SU-DHL-6 (cell line): ENCODE measurements around the gene TRIM36.

ENCODE experiments used
- H2AFZ ChIP-seq: fragments of 200-600 bp; sonication (generic); 2 replicates; pipeline ENCODE4 v1.6.1; 2014; ENCODE audit warnings: low read depth, mild to moderate bottlenecking, moderate library complexity, mixed read lengths, antibody characterized with exemption, low read length; ENCODE audit not compliant: severe bottlenecking
- H3F3A ChIP-seq: fragments of 200-600 bp; shearing (Covaris generic); 2 replicates; pipeline ENCODE4 v1.6.0; 2016; ENCODE audit warnings: antibody characterized with exemption, mild to moderate bottlenecking; ENCODE audit not compliant: insufficient read depth
- H3K27ac ChIP-seq: fragments of 200-600 bp; sonication (generic); 2 replicates; pipeline ENCODE4 v1.5.1; 2016; ENCODE audit warnings: low read depth, mild to moderate bottlenecking, low read length, moderate library complexity, mixed read lengths
- H3K27me3 ChIP-seq: fragments of 200-600 bp; sonication (generic), shearing (Covaris generic); 2 replicates; pipeline ENCODE4 v1.6.0; 2014; ENCODE audit warnings: mild to moderate bottlenecking, low read length
- H3K36me3 ChIP-seq: fragments of 200-600 bp; sonication (generic); 2 replicates; pipeline ENCODE4 v1.6.1; 2014; ENCODE audit warnings: mild to moderate bottlenecking, low read length, mixed read lengths
- H3K4me2 ChIP-seq: fragments of 300-600, 200-600 bp; shearing (Covaris generic), sonication (generic); 2 replicates; pipeline ENCODE4 v1.6.0; 2014; ENCODE audit warnings: low read length, low read depth, mild to moderate bottlenecking; ENCODE audit not compliant: poor library complexity, severe bottlenecking
- H3K4me3 ChIP-seq: fragments of 200-600 bp; sonication (generic); 2 replicates; pipeline ENCODE4 v1.5.1; 2014; ENCODE audit warnings: antibody characterized with exemption, low read length, mild to moderate bottlenecking, mixed read lengths; ENCODE audit not compliant: insufficient read depth, poor library complexity, severe bottlenecking
- H3K79me2 ChIP-seq: fragments of 200-600 bp; sonication (generic); 2 replicates; pipeline ENCODE4 v1.6.1; 2014; ENCODE audit warnings: mild to moderate bottlenecking, low read length, moderate library complexity; ENCODE audit not compliant: insufficient read depth
- H3K9ac ChIP-seq: fragments of 200-600 bp; sonication (generic); 2 replicates; pipeline ENCODE4 v1.7.0; 2014; ENCODE audit warnings: mild to moderate bottlenecking, low read length
- H3K9me2 ChIP-seq: fragments of 200-600 bp; sonication (generic); replicated peaks from 2 replicates; pipeline ENCODE4 v1.6.1; 2014; ENCODE audit warnings: low read length; ENCODE audit not compliant: insufficient read depth
- H3K9me3 ChIP-seq: fragments of 200-600 bp; sonication (generic); 2 replicates; pipeline ENCODE4 v1.6.1; 2014; ENCODE audit warnings: low read length, mixed read lengths; ENCODE audit not compliant: insufficient read depth
- H4K20me1 ChIP-seq: fragments of 200-600 bp; sonication (generic); 2 replicates; pipeline ENCODE4 v1.6.1; 2014; ENCODE audit warnings: low read depth, mild to moderate bottlenecking, antibody characterized with exemption, low read length, moderate library complexity, mixed read lengths
- EZH2phosphoT487 ChIP-seq: fragments of 200-600 bp; sonication (generic), shearing (Covaris generic); conservative IDR thresholded peaks from 2 replicates; pipeline ENCODE4 v1.6.1; 2018; ENCODE audit warnings: mild to moderate bottlenecking, antibody characterized with exemption, low read length, moderate library complexity, mixed read lengths
- TF ChIP-seq, protein P1 (sequence below): fragments of 200-600 bp; sonication (generic); IDR thresholded peaks from one replicate; pipeline ENCODE4 v1.5.1; 2017; ENCODE audit warnings: antibody characterized with exemption, mild to moderate bottlenecking, low read length, moderate library complexity; ENCODE audit not compliant: insufficient read depth, poor library complexity, severe bottlenecking

Gene TRIM36

GRCh38 chr5:115136294-115136693 is 33.4 kb downstream of the TRIM36 start:
- Histone ChIP-seq H3K9me2 (no peaks in the 10 kb centered on the region), H3K79me2 (no peaks in the 10 kb centered on the region), H3K27ac (no peak overlapping the region), H3K9ac (no peak overlapping the region), H3F3A (no peaks in the 10 kb centered on the region), H3K4me3 (no peak overlapping the region), H3K36me3 (no peaks in the 10 kb centered on the region), H4K20me1 (no peaks in the 10 kb centered on the region), H2AFZ (no peak overlapping the region), H3K4me2 (no peak overlapping the region), H3K9me3 (no peaks in the 10 kb centered on the region), H3K27me3 (no peaks in the 10 kb centered on the region)
- TF ChIP-seq, protein P1, sequence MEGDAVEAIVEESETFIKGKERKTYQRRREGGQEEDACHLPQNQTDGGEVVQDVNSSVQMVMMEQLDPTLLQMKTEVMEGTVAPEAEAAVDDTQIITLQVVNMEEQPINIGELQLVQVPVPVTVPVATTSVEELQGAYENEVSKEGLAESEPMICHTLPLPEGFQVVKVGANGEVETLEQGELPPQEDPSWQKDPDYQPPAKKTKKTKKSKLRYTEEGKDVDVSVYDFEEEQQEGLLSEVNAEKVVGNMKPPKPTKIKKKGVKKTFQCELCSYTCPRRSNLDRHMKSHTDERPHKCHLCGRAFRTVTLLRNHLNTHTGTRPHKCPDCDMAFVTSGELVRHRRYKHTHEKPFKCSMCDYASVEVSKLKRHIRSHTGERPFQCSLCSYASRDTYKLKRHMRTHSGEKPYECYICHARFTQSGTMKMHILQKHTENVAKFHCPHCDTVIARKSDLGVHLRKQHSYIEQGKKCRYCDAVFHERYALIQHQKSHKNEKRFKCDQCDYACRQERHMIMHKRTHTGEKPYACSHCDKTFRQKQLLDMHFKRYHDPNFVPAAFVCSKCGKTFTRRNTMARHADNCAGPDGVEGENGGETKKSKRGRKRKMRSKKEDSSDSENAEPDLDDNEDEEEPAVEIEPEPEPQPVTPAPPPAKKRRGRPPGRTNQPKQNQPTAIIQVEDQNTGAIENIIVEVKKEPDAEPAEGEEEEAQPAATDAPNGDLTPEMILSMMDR: no peak
- no peak for TF ChIP-seq EZH2phosphoT487

DNA sequence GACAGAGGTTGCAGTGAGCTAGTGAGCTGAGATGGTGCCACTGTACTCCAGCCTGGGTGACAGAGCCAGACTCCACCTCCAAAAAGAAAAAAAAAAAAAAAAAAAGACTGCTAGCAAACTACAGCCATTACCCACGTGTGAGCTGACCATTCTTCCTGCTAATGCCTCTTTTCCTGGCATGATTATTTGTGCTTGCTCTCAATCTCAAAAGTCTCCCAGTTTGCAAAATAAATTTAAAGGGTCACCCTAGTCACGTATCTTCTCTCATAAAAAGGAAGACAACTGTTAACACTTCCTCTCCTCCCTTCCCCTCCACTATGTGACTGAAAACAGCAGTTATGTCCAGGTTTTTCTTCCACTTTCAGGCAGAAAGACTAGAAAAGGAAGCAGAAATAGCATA is 37.2 kb downstream of the TRIM36 start:
- H3K79me2 ChIP-seq: no peaks in the 10 kb centered on the region
- H3K36me3 ChIP-seq: no peaks in the 10 kb centered on the region
- no peak overlapping the region for H3K4me3 ChIP-seq
- TF ChIP-seq, protein P1: no peak
- H3K9me3 ChIP-seq: no peaks in the 10 kb centered on the region
- H3K27me3 ChIP-seq: no peaks in the 10 kb centered on the region
- peak overlapping the region; percentile 7 for H2AFZ ChIP-seq
- no peak overlapping the region for H3K4me2 ChIP-seq
- H3K27ac ChIP-seq: no peak overlapping the region
- no peaks in the 10 kb centered on the region for H3K9me2 ChIP-seq
- H4K20me1 ChIP-seq: no peaks in the 10 kb centered on the region
- H3K9ac ChIP-seq: no peak overlapping the region
- no peaks in the 10 kb centered on the region for H3F3A ChIP-seq

- Histone ChIP-seq H3K36me3 (no peaks in the 10 kb centered on the region), H3K4me3 (no peak overlapping the region)
Observed at GRCh38 chr5:115126303-115126702, 43.4 kb downstream of the TRIM36 start.

More at GRCh38 chr5:115126303-115126702, 43.4 kb downstream of the TRIM36 start:
- Histone ChIP-seq H3K9ac (no peak overlapping the region), H2AFZ (no peak overlapping the region), H3F3A (no peaks in the 10 kb centered on the region), H3K27me3 (no peaks in the 10 kb centered on the region), H3K9me2 (no peaks in the 10 kb centered on the region), H3K4me2 (no peak overlapping the region), H4K20me1 (no peaks in the 10 kb centered on the region), H3K79me2 (no peaks in the 10 kb centered on the region), H3K27ac (no peak overlapping the region), H3K9me3 (no peaks in the 10 kb centered on the region)
- TF ChIP-seq EZH2phosphoT487: no peak
- TF ChIP-seq, protein P1: no peak
